ENCODE results near the gene GPR142. TPM values are rescaled to one million over a fixed set of nuclear protein-coding genes. Genes with fewer than 3 reads are reported as not detected.

Gene GPR142
- total RNA-seq, 1 donor = not detected

DNA sequence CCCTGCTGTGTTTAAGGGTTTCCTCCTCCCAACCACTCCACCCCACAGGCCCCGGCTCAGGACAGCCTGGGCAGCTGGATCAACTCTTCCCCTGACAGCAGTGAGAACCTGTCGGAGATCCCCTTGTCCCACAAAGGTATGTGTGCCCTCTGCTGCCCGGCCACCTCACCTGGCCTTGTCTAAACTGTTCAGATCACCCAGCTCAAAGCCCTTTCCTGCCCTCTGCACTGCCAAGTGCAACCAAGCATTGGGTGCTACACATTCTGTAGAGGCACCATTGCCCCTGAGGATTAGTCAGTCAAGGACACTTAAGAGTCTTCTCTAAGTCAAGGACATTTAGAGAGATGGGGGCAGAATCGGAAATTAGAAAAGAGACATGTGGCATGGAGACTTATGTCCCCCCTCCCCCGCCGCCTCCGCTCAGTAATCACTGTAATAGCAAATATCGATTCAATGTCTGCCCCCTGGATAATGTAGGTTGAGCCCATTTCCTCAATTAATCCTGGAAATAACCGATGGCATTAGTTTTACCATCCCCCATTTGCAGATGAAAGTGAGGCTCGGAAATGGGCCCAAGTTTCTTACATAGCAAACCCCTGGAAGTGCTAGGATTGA, 13.8 kb upstream of the GPR142 start:
- TF ChIP-seq, protein P1, sequence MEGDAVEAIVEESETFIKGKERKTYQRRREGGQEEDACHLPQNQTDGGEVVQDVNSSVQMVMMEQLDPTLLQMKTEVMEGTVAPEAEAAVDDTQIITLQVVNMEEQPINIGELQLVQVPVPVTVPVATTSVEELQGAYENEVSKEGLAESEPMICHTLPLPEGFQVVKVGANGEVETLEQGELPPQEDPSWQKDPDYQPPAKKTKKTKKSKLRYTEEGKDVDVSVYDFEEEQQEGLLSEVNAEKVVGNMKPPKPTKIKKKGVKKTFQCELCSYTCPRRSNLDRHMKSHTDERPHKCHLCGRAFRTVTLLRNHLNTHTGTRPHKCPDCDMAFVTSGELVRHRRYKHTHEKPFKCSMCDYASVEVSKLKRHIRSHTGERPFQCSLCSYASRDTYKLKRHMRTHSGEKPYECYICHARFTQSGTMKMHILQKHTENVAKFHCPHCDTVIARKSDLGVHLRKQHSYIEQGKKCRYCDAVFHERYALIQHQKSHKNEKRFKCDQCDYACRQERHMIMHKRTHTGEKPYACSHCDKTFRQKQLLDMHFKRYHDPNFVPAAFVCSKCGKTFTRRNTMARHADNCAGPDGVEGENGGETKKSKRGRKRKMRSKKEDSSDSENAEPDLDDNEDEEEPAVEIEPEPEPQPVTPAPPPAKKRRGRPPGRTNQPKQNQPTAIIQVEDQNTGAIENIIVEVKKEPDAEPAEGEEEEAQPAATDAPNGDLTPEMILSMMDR (IDR thresholded peaks at IDR 0.05; ENCODE audit: extremely low read depth, low read depth, low read length) = no peak
- H3K79me2 ChIP-seq (ENCODE audit: insufficient read depth, low read length) = no peaks in the 10 kb centered on the region
- H3K4me3 ChIP-seq (ENCODE audit: insufficient read depth, low read length) = no peak overlapping the region
- peaks cover 17% of the 10 kb centered on the region for H3K27me3 ChIP-seq (ENCODE audit: insufficient read depth, low read length)
- H3K4me1 ChIP-seq (ENCODE audit: insufficient read depth, low read length) = no peaks in the 10 kb centered on the region
- H3K9me3 ChIP-seq (ENCODE audit: low read depth, low read length) = no peaks in the 10 kb centered on the region
- H3K36me3 ChIP-seq (ENCODE audit: insufficient read depth, low read length) = no peaks in the 10 kb centered on the region
- no peak for DNase-seq (ENCODE audit: insufficient read length, low spot score, missing footprints)
- H2AFZ ChIP-seq (ENCODE audit: low read length) = no peak overlapping the region
- H3K27ac ChIP-seq (ENCODE audit: low read depth, low read length) = no peak overlapping the region
- H4K20me1 ChIP-seq (ENCODE audit: insufficient read depth, low read length) = no peaks in the 10 kb centered on the region
- no peak overlapping the region for H3K4me2 ChIP-seq (ENCODE audit: insufficient read depth, low read length)

DNA sequence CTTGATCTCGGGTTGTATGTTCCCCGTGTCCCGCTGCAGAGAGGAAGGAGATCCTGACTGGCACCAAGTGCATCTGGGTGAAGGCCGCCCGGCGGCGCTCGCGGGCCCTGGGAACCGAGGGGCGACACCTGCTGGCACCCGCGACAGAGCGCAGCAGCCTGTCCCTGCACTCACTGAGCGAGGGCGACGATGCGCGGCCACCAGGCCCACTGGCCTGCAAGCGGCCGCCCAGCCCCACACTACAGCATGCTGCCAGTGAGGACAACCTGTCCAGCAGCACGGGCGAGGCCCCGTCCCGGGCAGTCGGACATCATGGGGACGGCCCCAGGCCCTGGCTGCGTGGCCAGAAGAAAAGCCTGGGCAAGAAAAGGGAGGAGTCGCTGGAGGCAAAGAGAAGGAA, 13.2 kb upstream of the GPR142 start:
- H3K4me1 ChIP-seq (ENCODE audit: insufficient read depth, low read length) = no peaks in the 10 kb centered on the region
- no peak overlapping the region for H3K27ac ChIP-seq (ENCODE audit: low read depth, low read length)
- peak; percentile 91 for DNase-seq (ENCODE audit: insufficient read length, low spot score, missing footprints)
- no peak overlapping the region for H3K4me3 ChIP-seq (ENCODE audit: insufficient read depth, low read length)
- H2AFZ ChIP-seq (ENCODE audit: low read length) = no peak overlapping the region
- H3K27me3 ChIP-seq (ENCODE audit: insufficient read depth, low read length) = peaks cover 17% of the 10 kb centered on the region
- no peak overlapping the region for H3K4me2 ChIP-seq (ENCODE audit: insufficient read depth, low read length)
- TF ChIP-seq, protein P1 (IDR thresholded peaks at IDR 0.05; ENCODE audit: extremely low read depth, low read depth, low read length) = peak; percentile 21
- H3K79me2 ChIP-seq (ENCODE audit: insufficient read depth, low read length) = no peaks in the 10 kb centered on the region
- H4K20me1 ChIP-seq (ENCODE audit: insufficient read depth, low read length) = no peaks in the 10 kb centered on the region
- H3K9me3 ChIP-seq (ENCODE audit: low read depth, low read length) = no peaks in the 10 kb centered on the region
- no peaks in the 10 kb centered on the region for H3K36me3 ChIP-seq (ENCODE audit: insufficient read depth, low read length)

DNA sequence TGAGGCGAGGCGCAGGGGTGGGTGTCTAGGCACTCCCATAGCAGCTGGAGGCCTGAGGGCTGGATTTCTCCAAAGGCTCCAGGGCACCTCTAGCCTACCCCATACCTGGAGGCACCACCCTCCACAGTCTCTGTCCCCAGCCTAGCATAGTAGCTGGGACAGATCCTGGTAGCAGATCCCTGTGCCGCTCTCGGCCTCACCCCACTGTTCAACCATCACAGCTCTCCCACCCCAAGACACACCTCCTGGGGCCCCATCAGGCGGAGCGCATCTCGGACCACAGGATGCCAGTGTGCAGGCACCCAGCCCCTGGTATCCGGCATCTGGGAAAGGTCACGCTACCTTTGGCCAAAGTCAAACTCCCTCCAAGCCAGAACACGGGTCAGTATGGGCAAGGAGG, 12.7 kb upstream of the GPR142 start:
- Histone ChIP-seq H3K4me2 (ENCODE audit: insufficient read depth, low read length) (no peak overlapping the region), H3K27me3 (ENCODE audit: insufficient read depth, low read length) (peaks cover 17% of the 10 kb centered on the region), H3K36me3 (ENCODE audit: insufficient read depth, low read length) (no peaks in the 10 kb centered on the region), H4K20me1 (ENCODE audit: insufficient read depth, low read length) (no peaks in the 10 kb centered on the region), H3K4me1 (ENCODE audit: insufficient read depth, low read length) (no peaks in the 10 kb centered on the region), H2AFZ (ENCODE audit: low read length) (no peak overlapping the region), H3K27ac (ENCODE audit: low read depth, low read length) (no peak overlapping the region), H3K9me3 (ENCODE audit: low read depth, low read length) (no peaks in the 10 kb centered on the region), H3K4me3 (ENCODE audit: insufficient read depth, low read length) (no peak overlapping the region), H3K79me2 (ENCODE audit: insufficient read depth, low read length) (no peaks in the 10 kb centered on the region)
- TF ChIP-seq, protein P1 (IDR thresholded peaks at IDR 0.05; ENCODE audit: extremely low read depth, low read depth, low read length) = no peak
- peak; percentile 92 for DNase-seq (ENCODE audit: insufficient read length, low spot score, missing footprints)

DNA sequence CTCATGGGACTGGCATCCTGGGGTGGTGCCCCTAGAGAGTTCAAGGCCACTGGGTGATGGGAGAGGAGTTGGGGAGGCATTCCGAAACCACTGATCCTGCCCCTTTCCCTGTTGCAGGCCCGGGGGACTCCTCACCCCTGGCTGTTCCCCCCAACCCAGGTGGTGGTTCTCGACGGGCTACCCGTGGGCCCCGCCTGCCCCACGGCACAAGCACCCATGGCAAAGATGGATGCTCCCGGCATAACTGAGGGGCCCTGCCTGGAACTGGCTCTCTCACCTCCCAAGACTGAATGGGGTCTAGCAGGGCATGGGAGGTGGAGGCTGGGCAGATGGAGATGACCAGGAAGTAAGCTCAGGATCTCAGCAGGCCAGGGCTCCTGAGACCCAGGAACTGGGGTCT, 12.2 kb upstream of the GPR142 start:
- no peaks in the 10 kb centered on the region for H3K4me1 ChIP-seq (ENCODE audit: insufficient read depth, low read length)

More for the DNA sequence above, 12.2 kb upstream of the GPR142 start:
- Histone ChIP-seq H3K4me3 (ENCODE audit: insufficient read depth, low read length) (no peak overlapping the region), H3K27ac (ENCODE audit: low read depth, low read length) (no peak overlapping the region), H3K4me2 (ENCODE audit: insufficient read depth, low read length) (no peak overlapping the region), H2AFZ (ENCODE audit: low read length) (no peak overlapping the region), H3K79me2 (ENCODE audit: insufficient read depth, low read length) (no peaks in the 10 kb centered on the region), H4K20me1 (ENCODE audit: insufficient read depth, low read length) (no peaks in the 10 kb centered on the region), H3K36me3 (ENCODE audit: insufficient read depth, low read length) (no peaks in the 10 kb centered on the region), H3K9me3 (ENCODE audit: low read depth, low read length) (no peaks in the 10 kb centered on the region), H3K27me3 (ENCODE audit: insufficient read depth, low read length) (peaks cover 17% of the 10 kb centered on the region)
- DNase-seq (ENCODE audit: insufficient read length, low spot score, missing footprints) = no peak
- TF ChIP-seq, protein P1 (IDR thresholded peaks at IDR 0.05; ENCODE audit: extremely low read depth, low read depth, low read length) = no peak

Data from osteoblast (primary cell).